HG03045 (cell line): ENCODE measurements around the gene FRMD4B.
"Not testable (repeated sequence)": the region's sequence is repeated elsewhere in the genome, so short reads cannot be mapped to it uniquely, and the experiment has no call there.

Experiments used
- ATAC-seq: cut with Tn5 transposase; IDR thresholded peaks from one replicate; pipeline ENCODE4 v1.9.1; 2021; ENCODE audit warnings: mild to moderate bottlenecking, moderate library complexity; ENCODE audit not compliant: unreplicated experiment

The FRMD4B gene

DNA sequence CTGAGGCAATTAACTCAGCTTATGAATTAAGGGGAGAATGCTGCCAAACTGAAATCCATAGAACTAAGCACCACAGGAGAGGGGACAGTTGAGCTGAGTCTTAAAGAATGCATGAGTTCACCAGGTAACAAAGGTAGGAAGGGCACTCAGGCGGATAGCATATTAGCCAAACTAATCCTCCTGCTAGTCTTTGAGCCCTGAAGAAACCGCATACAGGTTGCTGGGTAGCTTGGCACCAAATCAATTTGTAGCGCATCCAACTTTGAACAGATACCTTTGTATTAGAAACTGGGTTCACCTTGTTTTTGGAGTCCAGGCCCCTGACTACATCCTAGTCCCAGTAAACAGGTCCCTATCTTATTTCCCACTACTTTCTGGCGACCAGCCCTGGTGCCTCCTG lies 93.7 kb downstream of the FRMD4B start:
- ATAC-seq, result no peak

DNA sequence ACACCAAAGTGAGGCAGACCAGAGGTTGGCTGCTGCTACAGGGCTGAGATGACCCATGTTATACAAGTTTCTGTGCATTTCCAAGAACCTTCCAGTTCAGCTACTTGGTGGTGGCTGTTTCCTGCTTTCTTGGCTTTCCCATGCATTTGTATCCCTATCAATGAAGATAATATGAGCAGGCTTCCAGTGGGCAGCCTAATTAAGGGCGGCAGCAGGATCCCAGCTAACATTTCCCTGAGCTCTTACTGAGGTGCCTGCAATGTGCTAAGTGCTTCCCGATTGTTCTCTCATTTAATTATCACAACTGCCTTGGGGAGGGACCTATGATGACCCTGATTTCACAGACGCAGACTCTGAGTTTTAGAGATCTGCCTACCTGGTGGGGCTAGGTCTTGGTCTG lies 95.5 kb downstream of the FRMD4B start:
- ATAC-seq, result no peak

DNA sequence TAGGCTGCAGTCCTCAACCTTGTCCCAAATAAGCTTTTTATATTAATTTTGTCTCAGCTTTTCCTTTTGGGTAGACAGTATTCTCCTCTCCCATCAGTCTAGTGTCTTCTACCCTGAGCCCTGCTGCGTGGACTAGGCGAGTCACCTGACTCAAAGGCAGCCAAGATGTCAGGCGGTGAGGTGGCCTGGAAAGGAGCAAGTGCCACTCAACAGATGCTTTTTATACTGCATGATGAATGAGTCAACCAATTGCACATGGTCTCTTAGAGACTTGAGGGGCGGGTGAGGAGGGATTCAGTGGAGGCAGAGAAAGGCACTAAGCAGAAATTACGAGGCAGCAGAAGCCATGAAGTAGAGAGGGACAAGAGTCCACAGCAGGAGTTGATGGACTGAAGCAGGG lies 95.9 kb downstream of the FRMD4B start:
- no peak for ATAC-seq

GRCh38 chr3:69288161-69288895 lies 97.6 kb downstream of the FRMD4B start:
- no peak for ATAC-seq

DNA sequence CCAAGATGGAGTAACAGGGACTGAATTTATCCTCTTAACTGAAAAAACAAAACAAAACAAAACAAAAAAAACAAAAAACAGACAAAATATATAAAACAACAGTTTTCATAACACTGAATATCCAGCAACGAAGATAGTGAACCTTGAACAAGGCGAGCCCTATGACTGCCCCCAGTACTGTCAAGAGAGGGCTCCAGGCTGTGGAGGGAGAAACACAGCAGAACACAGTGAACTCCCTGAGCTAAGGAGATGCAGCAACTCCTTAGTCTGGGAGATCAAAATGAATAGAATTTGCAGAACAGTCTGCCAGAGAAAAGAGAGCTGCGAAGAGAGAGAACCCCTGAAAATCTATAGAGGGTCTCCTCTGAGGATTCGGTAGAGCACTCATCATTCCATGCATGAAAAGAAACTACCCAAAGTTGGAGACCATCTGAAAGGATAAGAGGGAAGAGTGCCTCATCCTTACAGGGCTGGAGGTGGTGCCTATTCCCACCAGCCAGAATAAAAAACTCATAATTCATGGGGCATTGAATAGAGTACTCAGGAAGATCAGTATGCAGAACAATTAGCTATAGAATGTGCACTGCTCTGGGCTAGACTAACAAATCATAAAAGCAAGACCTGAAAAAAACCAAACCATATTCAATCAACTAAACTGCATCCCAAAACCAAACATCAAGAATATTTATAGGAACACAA lies 101.8 kb downstream of the FRMD4B start:
- no peak for ATAC-seq

GRCh38 chr3:69283496-69283895 lies 102.4 kb downstream of the FRMD4B start:
- no peak for ATAC-seq

GRCh38 chr3:69282181-69282580 lies 103.7 kb downstream of the FRMD4B start:
- ATAC-seq, result no peak

GRCh38 chr3:69277403-69277802 lies 108.5 kb downstream of the FRMD4B start:
- ATAC-seq, result not testable (repeated sequence)

GRCh38 chr3:69276884-69277283 lies 109.0 kb downstream of the FRMD4B start:
- ATAC-seq, result no peak

DNA sequence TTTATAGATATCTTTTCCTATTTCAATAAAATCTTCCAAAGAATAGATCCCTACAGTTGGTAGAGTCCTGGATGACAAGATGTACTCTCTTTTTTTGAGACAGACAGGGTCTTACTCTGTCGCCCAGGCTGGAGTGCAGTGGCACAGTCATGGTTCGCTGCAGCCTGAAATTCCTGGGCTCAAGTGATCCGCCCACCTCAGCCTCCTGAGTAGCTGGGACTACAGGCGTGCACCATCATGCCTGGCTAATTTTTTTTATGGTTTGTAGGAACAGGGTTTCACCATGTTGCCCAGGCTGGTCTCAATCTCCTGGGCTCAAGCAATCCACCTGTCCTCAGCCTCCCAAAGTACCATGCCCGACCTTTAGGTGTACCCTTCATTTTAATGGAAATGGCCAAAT lies 109.7 kb downstream of the FRMD4B start:
- ATAC-seq, result not testable (repeated sequence)

GRCh38 chr3:69273896-69274295 lies 112.0 kb downstream of the FRMD4B start:
- no peak for ATAC-seq

DNA sequence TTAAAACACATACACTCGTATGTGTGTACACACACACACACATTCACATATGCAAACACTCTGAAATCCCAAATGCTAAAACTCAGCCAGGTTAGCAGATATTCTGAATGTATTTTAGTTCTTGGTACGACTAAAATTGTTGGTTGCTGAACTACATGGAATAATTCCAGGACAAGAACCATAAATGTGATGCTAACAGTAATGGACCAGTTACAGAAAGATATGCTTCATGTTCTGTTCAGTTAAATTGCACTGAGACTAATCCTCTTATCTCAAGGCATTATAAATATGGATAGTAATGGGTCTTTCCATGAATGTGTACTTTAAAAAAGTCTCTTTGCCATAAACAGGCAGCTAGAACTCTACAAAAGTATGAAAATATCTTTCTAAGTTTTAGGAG lies 113.3 kb downstream of the FRMD4B start:
- ATAC-seq, result no peak

- ATAC-seq, result no peak
These were observed 114.8 kb downstream of the FRMD4B start for GRCh38 chr3:69271098-69271497.

- ATAC-seq, result no peak
These were observed 119.3 kb downstream of the FRMD4B start for GRCh38 chr3:69266585-69266984.

DNA sequence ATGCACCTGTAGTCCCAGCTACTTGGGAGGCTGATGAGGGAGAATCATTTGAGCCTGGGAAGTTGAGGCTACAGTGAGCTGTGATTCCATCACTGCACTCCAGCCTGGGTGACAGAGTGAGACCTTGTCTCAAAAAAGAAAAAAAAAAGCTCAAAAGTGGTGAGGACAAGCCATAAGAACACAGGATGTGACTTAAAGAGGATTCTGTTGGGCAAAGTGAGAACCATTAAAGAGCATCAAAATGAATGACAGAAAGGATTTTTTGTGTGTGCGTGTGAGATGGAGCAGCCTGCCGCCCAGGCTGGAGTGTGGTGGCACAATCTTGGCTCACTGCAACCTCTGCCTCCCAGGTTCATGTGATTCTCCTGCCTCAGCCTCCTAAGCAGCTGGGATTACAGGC lies 119.8 kb downstream of the FRMD4B start:
- ATAC-seq, result not testable (repeated sequence)

DNA sequence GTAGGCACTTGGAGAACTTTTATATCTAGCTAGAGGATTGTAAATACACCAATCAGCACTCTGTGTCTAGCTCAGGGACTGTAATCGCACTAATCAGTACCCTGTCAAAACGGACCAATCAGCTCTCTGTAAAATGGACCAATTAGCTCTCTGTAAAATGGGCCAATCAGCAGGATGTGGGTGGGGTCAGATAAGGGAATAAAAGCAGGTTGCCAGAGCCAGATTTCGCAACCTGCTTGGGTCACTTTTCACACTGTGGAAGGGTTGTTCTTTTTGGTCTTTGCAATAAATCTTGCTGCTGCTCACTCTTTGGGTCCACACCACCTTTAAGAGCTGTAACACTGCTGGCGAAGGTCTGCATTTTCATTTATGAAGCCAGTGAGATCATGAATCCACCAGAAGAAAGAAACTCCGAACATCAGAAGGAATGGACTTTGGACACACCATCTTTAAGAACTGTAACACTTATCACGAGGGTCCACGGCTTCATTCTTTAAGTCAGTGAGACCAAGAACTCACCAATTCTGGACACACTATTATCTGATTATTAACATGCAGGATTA lies 125.0 kb downstream of the FRMD4B start:
- ATAC-seq, result not testable (repeated sequence)

DNA sequence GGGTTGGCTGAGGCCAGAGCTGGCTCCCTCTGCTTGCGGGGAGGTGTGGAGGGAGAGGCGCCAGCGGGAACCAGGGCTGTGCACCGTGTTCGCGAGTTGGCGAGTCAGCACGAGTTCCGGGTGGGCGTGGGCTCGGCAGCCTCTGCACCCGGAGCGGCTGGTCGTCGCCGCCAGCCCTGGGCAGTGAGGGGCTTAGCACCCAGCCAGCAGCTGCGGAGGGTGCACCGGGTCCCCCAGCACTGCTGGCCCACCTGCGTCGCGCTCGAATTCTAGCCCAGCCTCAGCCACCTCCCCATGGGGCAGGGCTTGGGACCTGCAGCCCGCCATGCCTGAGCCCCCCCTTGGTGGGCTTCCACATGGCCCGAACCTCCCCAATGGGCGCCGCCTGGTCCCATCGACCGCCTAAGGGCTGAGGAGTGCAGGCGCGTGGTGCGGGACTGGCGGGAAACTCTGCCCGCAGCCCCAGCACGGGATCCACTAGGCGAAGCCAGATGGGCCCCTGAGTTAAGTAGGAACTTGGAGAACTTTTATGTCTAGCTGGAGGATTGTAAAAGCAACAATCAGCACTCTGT lies 125.6 kb downstream of the FRMD4B start:
- ATAC-seq, result no peak

GRCh38 chr3:69259125-69259524 lies 126.8 kb downstream of the FRMD4B start:
- ATAC-seq, result no peak

DNA sequence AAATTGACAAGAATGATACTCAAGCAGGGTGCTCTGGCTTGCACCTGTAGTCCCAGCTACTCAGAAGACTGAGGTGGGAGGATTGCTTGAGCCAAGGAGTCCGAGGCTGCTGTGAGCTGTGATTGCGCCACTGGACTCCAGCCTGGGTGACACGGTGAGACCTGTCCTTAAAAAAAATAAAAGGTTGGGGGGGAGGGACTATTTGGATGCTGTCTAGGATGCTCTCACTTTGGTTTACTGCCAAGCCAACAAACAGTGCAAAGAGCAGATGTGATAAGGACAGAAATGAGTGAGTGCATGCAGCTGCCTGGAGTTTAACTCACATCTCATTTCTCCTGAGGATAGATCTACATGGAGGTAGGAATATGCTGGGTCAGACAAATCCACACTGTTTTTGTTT lies 130.0 kb downstream of the FRMD4B start:
- no peak for ATAC-seq

- no peak for ATAC-seq
These were observed 131.5 kb downstream of the FRMD4B start for GRCh38 chr3:69254351-69254750.

DNA sequence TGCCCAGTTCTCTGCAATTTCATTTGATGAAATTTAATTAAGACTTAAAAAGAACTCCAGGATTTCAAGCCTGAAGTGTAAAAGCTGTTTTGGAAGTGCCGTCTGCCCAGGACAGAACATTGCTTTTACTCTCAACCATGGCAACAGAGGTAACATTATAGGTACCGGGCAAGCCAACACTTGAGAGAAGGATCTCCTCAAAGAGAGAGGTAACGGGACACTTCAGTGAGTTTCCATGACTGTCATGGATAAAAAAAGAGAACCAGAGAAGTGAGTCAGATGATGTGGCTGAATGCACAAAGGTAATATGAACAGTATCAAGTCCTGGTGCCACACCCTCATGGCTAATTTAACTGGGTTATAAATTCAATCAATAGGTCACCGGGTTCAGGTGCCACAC lies 133.3 kb downstream of the FRMD4B start:
- no peak for ATAC-seq

DNA sequence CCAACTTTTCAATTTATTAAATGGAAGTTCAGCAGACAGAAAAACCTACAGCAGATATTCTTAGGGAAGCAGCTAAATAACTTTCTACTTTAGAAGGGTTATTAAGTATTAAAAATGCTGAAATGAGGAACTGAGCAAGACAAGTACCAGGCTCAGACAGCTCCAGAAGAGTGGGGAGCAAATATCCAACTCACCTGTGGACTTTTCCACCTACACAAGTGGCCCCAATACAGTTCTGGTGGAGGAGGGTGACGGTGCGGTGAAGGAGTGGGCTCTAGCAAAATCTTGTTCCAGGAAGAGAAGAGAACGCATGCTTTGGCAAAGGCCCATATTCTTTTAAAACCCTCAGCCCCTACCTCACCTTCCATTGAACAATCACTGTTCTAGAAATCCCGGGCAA lies 133.7 kb downstream of the FRMD4B start:
- ATAC-seq, result no peak
